LNCAP (cell line): ENCODE results near the gene ARHGEF1.

Experiments
- CTCF ChIP-seq: fragments of 450-650 bp; IDR thresholded peaks from 2 replicates; pipeline ENCODE4 v1.5.1; 2017; ENCODE audit warnings: mild to moderate bottlenecking

ARHGEF1 gene

GRCh38 chr19:41859618-41860418 is 23.2 kb upstream of the ARHGEF1 start, which contains the start of gene RPS19:
RPS19 (plus strand) TSS chr19:41860255; CDS start chr19:41860775, 520 bp downstream.
- peak; percentile 29; the same call in 1 of the 2 replicates for TF ChIP-seq CTCF

- TF ChIP-seq CTCF, result no peak
Measured at GRCh38 chr19:41860419-41861115, 22.4 kb upstream of the ARHGEF1 start.

GRCh38 chr19:41861116-41861768 is 21.7 kb upstream of the ARHGEF1 start:
- no peak for TF ChIP-seq CTCF

GRCh38 chr19:41861846-41862245 is 21.1 kb upstream of the ARHGEF1 start:
- TF ChIP-seq CTCF, result no peak

GRCh38 chr19:41862445-41862986 is 20.5 kb upstream of the ARHGEF1 start:
- no peak for TF ChIP-seq CTCF

GRCh38 chr19:41863209-41863931 is 19.6 kb upstream of the ARHGEF1 start:
- TF ChIP-seq CTCF, result no peak

- no peak for TF ChIP-seq CTCF
Measured at GRCh38 chr19:41864374-41864773, 18.6 kb upstream of the ARHGEF1 start.
